ENCODE data around the gene PHOSPHO2. TPM values are rescaled to one million over a fixed set of nuclear protein-coding genes. Genes with fewer than 3 reads are reported as not detected.

PHOSPHO2 gene
- total and polyA plus RNA-seq, 9 of the 15 experiments (the other 6 are each of a cell fraction or from before 2014, with no cell fraction given) = 7.8 to 19.1 (median 11.7) TPM

GRCh38 chr2:169664978-169665930, 29.0 kb upstream of the PHOSPHO2 start (continued):
- TF ChIP-seq STAT6 (CRISPR knock-in tag; IDR thresholded peaks at IDR 0.05) = no peak
- TF ChIP-seq MNT (conservative IDR thresholded peaks at IDR 0.05) = peak in 1 of 2 experiments; percentile 56; a peak in 2 of 4 replicates
- no peak for TF ChIP-seq ZNF232 (CRISPR knock-in tag; IDR thresholded peaks at IDR 0.05)
- TF ChIP-seq NR2C2 (CRISPR knock-in tag; IDR thresholded peaks at IDR 0.05) = no peak
- peak; percentile 29; the same call in 1 of the 2 replicates for TF ChIP-seq NR2C2 (tag; IDR thresholded peaks at IDR 0.05)
- no peak for TF ChIP-seq POLR3A (IDR thresholded peaks at IDR 0.05; ENCODE audit: borderline replicate concordance, extremely low read depth, insufficient read depth, insufficient read length)
- TF ChIP-seq DDX20 (tag; IDR thresholded peaks at IDR 0.05; ENCODE audit: low read depth) = no peak
- no peak; the same call in 1 of the 2 replicates for TF ChIP-seq RB1 (IDR thresholded peaks at IDR 0.05; ENCODE audit: low read depth)
- TF ChIP-seq ZNF707 (CRISPR knock-in tag; conservative IDR thresholded peaks at IDR 0.05) = no peak
- no peak for TF ChIP-seq ATF2 (CRISPR knock-in tag; IDR thresholded peaks at IDR 0.05)
- TF ChIP-seq MED1 (CRISPR knock-in tag; IDR thresholded peaks at IDR 0.05; ENCODE audit: borderline replicate concordance) = no peak
- no peak for TF ChIP-seq DEAF1 (CRISPR knock-in tag; IDR thresholded peaks at IDR 0.05)
- TF ChIP-seq ZNF174 (CRISPR knock-in tag; IDR thresholded peaks at IDR 0.05) = no peak
- TF ChIP-seq CBFA2T3 (IDR thresholded peaks at IDR 0.05) = peak; percentile 92
- no peak for TF ChIP-seq ELF2 (CRISPR knock-in tag; IDR thresholded peaks at IDR 0.05)
- TF ChIP-seq CTCFL (IDR thresholded peaks at IDR 0.05; ENCODE audit: borderline replicate concordance, insufficient read depth, low read depth, low read length, poor library complexity, severe bottlenecking) = no peak
